Muscle layer of duodenum (tissue), 2 donors: ENCODE measurements around the gene DSCAML1.
"Not testable (repeated sequence)": the region's sequence is repeated elsewhere in the genome, so short reads cannot be mapped to it uniquely, and the experiment has no call there.

ENCODE experiments used
- H3K27ac ChIP-seq: one replicate; pipeline ENCODE4 v1.7.0; 2013; ENCODE audit warnings: mild to moderate bottlenecking, low read length
- H3K27me3 ChIP-seq: one replicate; pipeline ENCODE4 v1.7.0; 2013; ENCODE audit warnings: low read depth, mild to moderate bottlenecking, control low read depth, low read length
- H3K36me3 ChIP-seq, 2 donors: one replicate each; pipeline ENCODE4 v1.7.0; 2013; ENCODE audit warnings: low read length in 2 of 2, control low read depth in 1 of 2, mild to moderate bottlenecking in 1 of 2; ENCODE audit not compliant: insufficient read depth in 2 of 2, control insufficient read depth in 1 of 2
- H3K4me1 ChIP-seq, 2 donors: one replicate each; pipeline ENCODE4 v1.7.0; 2013; ENCODE audit warnings: low read length in 2 of 2, mild to moderate bottlenecking in 2 of 2, control low read depth in 1 of 2, moderate library complexity in 1 of 2; ENCODE audit not compliant: insufficient read depth in 2 of 2, control insufficient read depth in 1 of 2
- H3K4me3 ChIP-seq, 2 donors: one replicate each; pipeline ENCODE4 v1.7.0; 2013; ENCODE audit warnings: low read length in 2 of 2, low read depth in 1 of 2, mild to moderate bottlenecking in 1 of 2
- H3K9me3 ChIP-seq, 2 donors: one replicate each; pipeline ENCODE4 v1.7.0; 2013; ENCODE audit warnings: low read length in 2 of 2, control low read depth in 1 of 2, mild to moderate bottlenecking in 1 of 2; ENCODE audit not compliant: control insufficient read depth in 1 of 2
- donor health status: healthy.

The DSCAML1 gene

GRCh38 chr11:117408356-117408755 lies 388.7 kb downstream of the DSCAML1 start:
- peaks cover 16 to 67% of the 10 kb centered on the region in 2 donors for H3K36me3 ChIP-seq
- H3K9me3 ChIP-seq = peaks cover 0 to 5% of the 10 kb centered on the region in 2 donors
- no peaks in the 10 kb centered on the region for H3K27me3 ChIP-seq
- H3K4me3 ChIP-seq = no peak overlapping the region
- no peak overlapping the region for H3K27ac ChIP-seq
- H3K4me1 ChIP-seq = no peaks in the 10 kb centered on the region

GRCh38 chr11:117407016-117407415 lies 390.0 kb downstream of the DSCAML1 start:
- Histone ChIP-seq H3K4me1 (no peaks in the 10 kb centered on the region), H3K27me3 (no peaks in the 10 kb centered on the region), H3K4me3 (no peak overlapping the region), H3K9me3 (peaks cover 0 to 5% of the 10 kb centered on the region in 2 donors), H3K36me3 (peaks cover 16 to 57% of the 10 kb centered on the region in 2 donors), H3K27ac (no peak overlapping the region)

- not testable (repeated sequence) for H3K27ac ChIP-seq, H3K4me3 ChIP-seq, H3K9me3 ChIP-seq, H3K4me1 ChIP-seq, H3K27me3 ChIP-seq
- peaks cover 16 to 51% of the 10 kb centered on the region in 2 donors for H3K36me3 ChIP-seq
These were observed 391.1 kb downstream of the DSCAML1 start for GRCh38 chr11:117405898-117406297.

GRCh38 chr11:117399100-117399840 lies 397.7 kb downstream of the DSCAML1 start:
- not testable (repeated sequence) for H3K9me3 ChIP-seq, H3K4me3 ChIP-seq, H3K4me1 ChIP-seq, H3K27ac ChIP-seq, H3K27me3 ChIP-seq
- H3K36me3 ChIP-seq = peaks cover 14 to 41% of the 10 kb centered on the region in 2 donors

GRCh38 chr11:117398618-117399017 lies 398.4 kb downstream of the DSCAML1 start:
- H3K27me3 ChIP-seq, H3K27ac ChIP-seq: not testable (repeated sequence)
- H3K36me3 ChIP-seq = peaks cover 20 to 48% of the 10 kb centered on the region in 2 donors

GRCh38 chr11:117396970-117397369 lies 400.0 kb downstream of the DSCAML1 start:
- H3K27me3 ChIP-seq = no peaks in the 10 kb centered on the region
- peaks cover 35 to 64% of the 10 kb centered on the region in 2 donors for H3K36me3 ChIP-seq
- no peak overlapping the region for H3K4me3 ChIP-seq
- no peak overlapping the region for H3K27ac ChIP-seq
- H3K4me1 ChIP-seq = no peaks in the 10 kb centered on the region
- H3K9me3 ChIP-seq = no peaks in the 10 kb centered on the region

More at GRCh38 chr11:117398618-117399017, 398.4 kb downstream of the DSCAML1 start:
- H3K4me1 ChIP-seq, H3K9me3 ChIP-seq, H3K4me3 ChIP-seq: not testable (repeated sequence)

- Histone ChIP-seq H3K27me3 (no peaks in the 10 kb centered on the region), H3K4me1 (no peaks in the 10 kb centered on the region), H3K36me3 (peaks cover 48 to 79% of the 10 kb centered on the region in 2 donors), H3K4me3 (no peak overlapping the region), H3K9me3 (no peaks in the 10 kb centered on the region), H3K27ac (no peak overlapping the region)
These were observed 401.5 kb downstream of the DSCAML1 start for GRCh38 chr11:117395476-117395875.

GRCh38 chr11:117394221-117394925 lies 402.6 kb downstream of the DSCAML1 start:
- H3K36me3 ChIP-seq = peaks cover 52 to 83% of the 10 kb centered on the region in 2 donors
- no peaks in the 10 kb centered on the region for H3K27me3 ChIP-seq
- H3K4me1 ChIP-seq = no peaks in the 10 kb centered on the region
- H3K27ac ChIP-seq = no peak overlapping the region
- H3K9me3 ChIP-seq = no peaks in the 10 kb centered on the region
- no peak overlapping the region for H3K4me3 ChIP-seq

GRCh38 chr11:117392979-117393378 lies 404.0 kb downstream of the DSCAML1 start:
- no peaks in the 10 kb centered on the region for H3K9me3 ChIP-seq
- H3K27ac ChIP-seq = no peak overlapping the region
- H3K27me3 ChIP-seq = no peaks in the 10 kb centered on the region
- H3K36me3 ChIP-seq = peaks cover 55 to 78% of the 10 kb centered on the region in 2 donors
- H3K4me1 ChIP-seq = no peaks in the 10 kb centered on the region
- no peak overlapping the region for H3K4me3 ChIP-seq

- Histone ChIP-seq H3K27ac (no peak overlapping the region), H3K27me3 (no peaks in the 10 kb centered on the region), H3K4me3 (no peak overlapping the region), H3K9me3 (no peaks in the 10 kb centered on the region), H3K36me3 (peaks cover 51 to 76% of the 10 kb centered on the region in 2 donors), H3K4me1 (no peaks in the 10 kb centered on the region)
These were observed 404.9 kb downstream of the DSCAML1 start for GRCh38 chr11:117392001-117392690.

GRCh38 chr11:117391181-117391580 lies 405.8 kb downstream of the DSCAML1 start:
- Histone ChIP-seq H3K9me3 (no peaks in the 10 kb centered on the region), H3K36me3 (peaks cover 55 to 77% of the 10 kb centered on the region in 2 donors), H3K4me1 (no peaks in the 10 kb centered on the region), H3K4me3 (no peak overlapping the region), H3K27me3 (no peaks in the 10 kb centered on the region), H3K27ac (no peak overlapping the region)
